SH-SY5Y (cell line): Measurements from ENCODE around the gene HSFX2.
"Not testable (repeated sequence)": the region's sequence is repeated elsewhere in the genome, so short reads cannot be mapped to it uniquely, and the experiment has no call there.

Experiments
- GATA2 ChIP-seq: IDR thresholded peaks from 2 replicates; pipeline ENCODE4 v1.6.1; 2011; ENCODE audit warnings: mild to moderate bottlenecking, low read depth, low read length
- GATA3 ChIP-seq: IDR thresholded peaks from 2 replicates; pipeline ENCODE4 v1.6.1; 2011; ENCODE audit warnings: low read depth, mild to moderate bottlenecking, low read length, moderate library complexity

DNA sequence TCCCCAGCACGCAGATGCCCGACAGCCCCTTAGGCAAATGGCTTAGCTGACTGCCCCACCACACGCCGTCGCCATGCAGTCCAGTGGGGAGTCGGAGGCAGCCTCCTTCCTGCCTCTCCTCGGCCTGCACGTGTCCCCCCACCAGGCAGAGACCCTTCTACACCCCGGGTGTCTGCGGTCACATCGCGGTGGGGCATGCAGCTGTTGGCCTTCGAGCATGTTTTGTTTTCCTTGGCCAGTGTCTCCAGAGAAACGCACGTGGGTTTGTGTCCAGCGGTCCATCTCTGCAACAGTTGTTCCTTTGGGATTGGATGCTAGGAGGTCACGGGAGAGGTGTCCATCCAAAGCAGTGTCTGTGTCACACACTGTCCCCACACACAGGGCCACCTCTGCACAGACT, at the start of gene HSFX2:
- TF ChIP-seq GATA3, GATA2: not testable (repeated sequence)
